Suprapubic skin (tissue), 3 donors: ENCODE data around the gene KCNK18.

Experiments used
- POLR2A ChIP-seq, 2 donors: fragments of 450-650 bp; IDR thresholded peaks; one replicate each; pipeline ENCODE4 v1.6.1; 2017; ENCODE audit warnings: antibody characterized with exemption in 2 of 2, mild to moderate bottlenecking in 2 of 2, moderate library complexity in 2 of 2
- TF ChIP-seq, protein P1 (sequence below), 2 donors: fragments of 200-600 bp in 1 of 2; fragments of 450-650 bp in 1 of 2; sonication (generic) in 1 of 2; IDR thresholded peaks; one replicate each; pipeline ENCODE4 v1.5.1; 2016 to 2019; ENCODE audit warnings: antibody characterized with exemption in 2 of 2, mild to moderate bottlenecking in 1 of 2, moderate library complexity in 1 of 2

DNA sequence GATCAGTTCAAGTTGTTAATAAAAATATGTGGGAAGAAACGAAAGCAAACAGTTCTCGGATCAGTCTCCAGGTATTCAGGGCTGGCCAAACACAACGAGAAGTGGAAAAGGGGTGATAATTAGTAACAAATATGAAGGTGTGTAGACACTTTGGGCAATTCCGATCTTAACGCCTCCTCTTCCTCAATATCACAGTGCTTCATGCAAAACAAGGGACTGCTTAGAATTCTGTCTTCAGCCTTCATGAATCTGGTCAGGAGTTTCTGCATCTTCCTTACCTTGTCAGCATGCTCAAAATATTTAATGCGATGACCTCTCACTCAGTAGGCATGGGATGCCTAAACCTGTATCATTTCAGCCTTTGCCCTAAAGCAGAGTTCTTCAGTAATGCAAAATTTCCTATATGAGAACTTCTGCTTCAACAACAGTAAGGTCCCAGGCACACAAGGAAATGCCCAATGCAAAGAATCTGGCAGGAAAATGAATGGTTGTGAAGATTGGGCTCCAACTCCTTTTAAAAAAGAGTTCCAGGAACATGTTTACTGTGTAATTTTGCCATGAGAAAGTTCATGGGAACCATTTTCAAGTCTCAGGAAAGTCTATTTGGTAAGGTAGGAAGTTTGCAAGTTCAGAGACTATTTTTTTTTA lies 35.8 kb upstream of the KCNK18 start:
- TF ChIP-seq, protein P1, sequence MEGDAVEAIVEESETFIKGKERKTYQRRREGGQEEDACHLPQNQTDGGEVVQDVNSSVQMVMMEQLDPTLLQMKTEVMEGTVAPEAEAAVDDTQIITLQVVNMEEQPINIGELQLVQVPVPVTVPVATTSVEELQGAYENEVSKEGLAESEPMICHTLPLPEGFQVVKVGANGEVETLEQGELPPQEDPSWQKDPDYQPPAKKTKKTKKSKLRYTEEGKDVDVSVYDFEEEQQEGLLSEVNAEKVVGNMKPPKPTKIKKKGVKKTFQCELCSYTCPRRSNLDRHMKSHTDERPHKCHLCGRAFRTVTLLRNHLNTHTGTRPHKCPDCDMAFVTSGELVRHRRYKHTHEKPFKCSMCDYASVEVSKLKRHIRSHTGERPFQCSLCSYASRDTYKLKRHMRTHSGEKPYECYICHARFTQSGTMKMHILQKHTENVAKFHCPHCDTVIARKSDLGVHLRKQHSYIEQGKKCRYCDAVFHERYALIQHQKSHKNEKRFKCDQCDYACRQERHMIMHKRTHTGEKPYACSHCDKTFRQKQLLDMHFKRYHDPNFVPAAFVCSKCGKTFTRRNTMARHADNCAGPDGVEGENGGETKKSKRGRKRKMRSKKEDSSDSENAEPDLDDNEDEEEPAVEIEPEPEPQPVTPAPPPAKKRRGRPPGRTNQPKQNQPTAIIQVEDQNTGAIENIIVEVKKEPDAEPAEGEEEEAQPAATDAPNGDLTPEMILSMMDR (IDR thresholded peaks at IDR 0.05), result no peak
- TF ChIP-seq POLR2A (IDR thresholded peaks at IDR 0.05), result no peak
